ENCODE measurements around the gene TGFB2. TPM values are rescaled to one million over a fixed set of nuclear protein-coding genes. Genes with fewer than 3 reads are reported as not detected.
A peak's percentile ranks its signal among the peaks of the same experiment; 100 is the strongest.

The TGFB2 gene
- total RNA-seq, 1 experiment from 2014 or later: 3.2 TPM

GRCh38 chr1:218361298-218362065 lies 16.3 kb downstream of the TGFB2 start:
- DNase-seq (ENCODE audit: low read depth): peak; percentile 66

- no peak for DNase-seq (ENCODE audit: low read depth)
These were observed 17.4 kb downstream of the TGFB2 start for GRCh38 chr1:218362418-218363076.

GRCh38 chr1:218363141-218363540 lies 18.0 kb downstream of the TGFB2 start:
- DNase-seq (ENCODE audit: low read depth): no peak

GRCh38 chr1:218364028-218364710 lies 19.0 kb downstream of the TGFB2 start:
- DNase-seq (ENCODE audit: low read depth): no peak

DNA sequence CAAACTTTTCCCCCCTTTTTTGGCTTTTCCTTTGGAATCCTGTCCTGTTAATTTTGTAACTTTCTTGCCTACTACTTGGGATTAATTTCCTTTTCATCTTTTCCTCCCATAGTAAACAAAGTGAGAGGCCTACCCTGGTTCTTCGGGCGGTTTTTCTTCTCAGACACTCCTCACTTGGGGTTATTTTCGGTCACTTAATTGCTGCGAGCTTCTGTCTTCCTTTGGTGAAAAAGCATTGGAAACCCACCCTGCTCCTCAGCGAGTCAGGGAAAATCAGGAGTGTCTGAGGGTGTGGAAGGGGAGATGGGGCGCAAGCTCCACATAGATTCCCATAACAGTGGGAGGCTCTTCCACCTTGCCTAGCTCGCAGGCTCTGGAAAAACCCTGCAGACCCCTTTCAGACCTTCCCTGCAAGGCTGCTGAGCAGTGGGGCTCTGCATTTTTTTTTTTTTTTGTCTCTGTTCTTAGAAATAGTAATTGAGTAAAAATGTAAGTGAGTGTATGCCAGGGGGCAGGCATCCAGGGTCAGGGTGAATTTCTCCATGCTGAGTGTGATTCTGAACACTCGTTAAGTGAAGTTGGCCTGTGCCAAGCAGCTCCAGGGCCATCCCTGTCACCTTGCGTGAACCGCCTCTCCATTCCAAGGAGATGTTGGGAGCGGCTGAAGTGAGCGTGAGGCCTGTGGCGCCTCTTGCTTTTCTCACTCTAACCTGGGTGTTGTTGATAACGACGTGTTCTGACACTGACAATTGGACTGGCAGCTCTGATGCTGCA lies 20.3 kb downstream of the TGFB2 start:
- no peak for DNase-seq (ENCODE audit: low read depth)

- no peak for DNase-seq (ENCODE audit: low read depth)
These were observed 21.4 kb downstream of the TGFB2 start for GRCh38 chr1:218366322-218367052.

GRCh38 chr1:218367118-218367517 lies 22.0 kb downstream of the TGFB2 start:
- no peak for DNase-seq (ENCODE audit: low read depth)

DNA sequence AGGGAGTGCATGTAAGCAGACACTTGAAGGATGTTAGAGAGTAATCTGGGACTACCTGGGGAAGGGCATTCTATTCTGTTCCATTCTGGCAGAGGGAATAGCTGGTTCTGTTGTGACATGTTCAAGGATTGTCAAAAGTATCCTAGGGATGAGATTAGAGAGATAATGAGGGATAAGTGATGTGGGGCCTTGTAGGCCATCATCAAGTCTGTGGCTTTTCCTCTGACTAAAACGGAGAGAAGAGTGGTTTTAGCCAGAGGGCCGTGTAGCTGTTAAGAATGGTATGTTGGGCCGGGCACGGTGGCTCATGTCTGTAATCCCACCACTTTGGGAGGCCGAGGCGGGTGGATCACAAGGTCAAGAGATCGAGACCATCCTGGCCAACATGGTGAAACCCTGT lies 23.6 kb downstream of the TGFB2 start:
- DNase-seq (ENCODE audit: low read depth): no peak

- peak; percentile 59 for DNase-seq (ENCODE audit: low read depth)
These were observed 24.8 kb downstream of the TGFB2 start for GRCh38 chr1:218369688-218370511.

DNA sequence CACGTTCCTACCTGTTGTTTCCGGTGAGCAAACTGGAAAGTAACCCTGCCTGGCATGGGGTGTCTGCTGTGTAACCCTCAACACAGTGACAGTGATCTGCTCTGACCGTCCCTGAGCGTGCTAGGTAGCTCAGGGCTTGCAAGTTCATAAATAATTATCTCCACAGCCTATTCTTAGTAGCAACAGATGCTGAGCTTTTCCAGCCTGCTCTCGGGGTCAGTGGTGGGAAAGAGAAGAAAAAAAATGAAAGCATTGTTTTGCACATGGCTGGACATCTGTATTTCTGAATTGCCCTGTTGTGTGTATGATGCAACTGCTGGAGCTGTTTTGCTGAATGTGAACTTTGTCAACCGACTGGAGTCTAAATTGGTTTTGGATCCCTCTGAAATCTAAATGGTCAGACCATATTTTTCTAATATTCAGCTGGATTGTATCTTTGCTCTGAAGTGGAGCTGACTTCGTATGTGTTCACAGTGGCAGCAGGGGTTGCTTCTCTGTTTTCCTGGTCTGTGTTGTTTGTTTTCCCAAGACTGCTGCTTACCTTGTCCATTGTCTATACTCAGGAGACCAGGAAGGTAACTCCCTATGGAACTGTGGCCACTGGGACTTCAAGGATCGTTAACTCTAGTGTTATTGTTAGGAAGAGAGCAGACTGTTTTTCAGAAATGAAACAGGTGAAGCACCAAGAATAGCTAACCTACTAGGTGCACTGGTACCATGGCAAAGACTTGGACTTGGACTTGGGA lies 27.0 kb downstream of the TGFB2 start:
- DNase-seq (ENCODE audit: low read depth): no peak

DNA sequence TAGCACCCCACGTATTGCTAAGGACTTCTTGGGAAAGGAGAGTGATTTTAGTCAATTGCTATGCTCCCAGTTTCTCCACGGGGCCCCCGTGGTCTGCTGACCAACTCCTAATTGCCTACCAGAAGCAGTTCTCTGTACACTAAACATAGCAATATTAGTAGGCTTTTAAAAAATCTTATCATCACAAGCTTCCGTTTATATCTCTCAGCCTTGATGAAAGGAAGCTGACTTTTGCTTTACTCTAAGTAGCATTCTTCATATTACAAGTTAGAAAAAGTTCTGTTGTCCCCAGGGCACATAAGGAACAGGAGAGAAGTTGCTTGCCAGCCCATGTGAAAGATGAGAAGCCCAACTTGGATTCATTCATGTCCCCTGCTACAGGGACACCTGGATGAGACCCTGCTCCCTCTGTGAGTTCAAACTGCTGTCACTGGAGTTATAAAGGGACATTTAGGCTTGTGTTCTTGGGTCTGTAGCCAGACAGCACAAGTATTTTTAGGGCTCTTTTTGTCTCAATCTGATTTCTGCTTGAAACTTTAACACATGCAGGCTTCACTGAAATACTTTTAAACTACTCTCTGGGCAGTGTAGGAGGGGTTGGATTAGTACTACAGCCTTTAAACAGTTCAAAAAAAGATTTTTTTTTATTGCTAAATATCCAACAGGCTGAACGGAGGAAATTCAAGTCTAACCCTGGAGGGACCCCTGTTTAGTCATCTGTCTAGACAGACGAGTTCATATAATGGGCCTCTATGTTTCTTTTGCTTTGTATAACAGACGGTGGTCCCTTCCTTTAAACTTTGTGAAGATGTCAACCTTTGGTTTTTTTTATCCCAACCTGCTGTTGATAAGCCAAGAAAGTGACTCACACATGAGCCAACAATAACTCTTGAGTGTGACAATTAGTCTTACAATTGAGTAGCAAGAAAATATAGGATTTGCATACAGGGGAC lies 29.5 kb downstream of the TGFB2 start:
- DNase-seq (ENCODE audit: low read depth): peak; percentile 67

- no peak for DNase-seq (ENCODE audit: low read depth)
These were observed 31.6 kb downstream of the TGFB2 start for GRCh38 chr1:218376722-218377121.

DNA sequence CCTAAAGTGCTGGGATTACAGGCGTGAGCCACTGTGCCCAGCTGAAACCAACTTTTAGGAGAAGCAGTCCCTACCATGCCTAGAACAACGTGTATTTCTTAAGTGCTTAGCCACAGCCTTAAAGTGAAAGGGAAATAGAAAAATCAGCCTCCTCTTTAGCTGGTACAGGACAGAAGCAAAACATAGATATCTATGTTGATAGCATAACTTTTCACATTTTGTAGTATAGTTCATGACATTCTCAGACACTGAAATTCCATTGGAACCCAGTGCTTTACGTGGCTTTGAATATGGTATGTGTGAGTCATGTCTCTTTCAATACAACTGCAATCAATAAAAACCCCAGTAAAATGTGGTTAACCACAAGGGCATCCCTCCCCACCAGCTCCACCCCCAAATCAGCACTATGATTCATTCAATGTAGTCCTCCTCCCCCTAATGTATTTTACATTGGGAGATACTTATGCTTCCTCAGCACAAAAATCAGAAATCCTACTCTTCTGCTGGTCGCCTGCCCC lies 32.1 kb downstream of the TGFB2 start:
- peak; percentile 98 for DNase-seq (ENCODE audit: low read depth)

DNA sequence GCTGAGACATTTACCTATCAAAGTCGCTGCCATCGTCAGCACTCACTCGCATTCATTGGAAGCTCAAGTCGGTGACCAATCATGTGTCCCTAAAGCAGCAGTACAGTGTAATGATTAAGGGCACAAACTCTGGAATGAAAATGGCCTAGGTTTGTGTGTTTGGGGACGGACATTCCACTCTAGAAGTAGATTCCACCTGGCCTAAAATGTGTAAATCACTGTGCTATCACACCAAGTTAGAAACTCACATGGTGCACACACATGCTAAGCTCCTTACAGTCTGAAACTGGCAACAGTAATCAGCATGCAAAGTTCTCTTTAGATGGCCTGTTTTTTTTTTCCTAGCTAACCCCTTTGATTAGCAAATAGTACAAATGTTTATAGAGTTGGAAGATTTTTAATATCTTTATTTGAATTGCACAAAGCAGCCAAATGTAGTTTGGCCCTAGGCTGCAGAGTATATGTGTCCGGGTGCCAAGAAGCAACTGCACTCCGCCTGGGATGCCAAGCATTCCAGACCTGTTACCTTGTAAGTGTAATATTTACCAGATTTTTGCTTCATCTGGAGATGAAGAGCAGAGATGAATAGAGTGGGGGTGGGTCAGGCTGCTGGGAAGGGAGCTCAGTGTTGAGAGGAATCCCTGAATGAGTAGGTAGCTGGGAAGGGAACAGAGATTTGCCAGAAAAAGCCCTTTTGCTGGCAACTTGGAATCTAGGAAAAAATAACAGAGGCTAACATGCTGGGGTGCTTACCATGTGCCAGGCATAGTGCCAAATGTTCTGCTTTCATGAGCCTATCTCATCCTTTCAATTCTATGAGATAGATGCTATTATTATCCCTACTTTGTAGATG lies 35.2 kb downstream of the TGFB2 start:
- peak; percentile 84 for DNase-seq (ENCODE audit: low read depth)

DNA sequence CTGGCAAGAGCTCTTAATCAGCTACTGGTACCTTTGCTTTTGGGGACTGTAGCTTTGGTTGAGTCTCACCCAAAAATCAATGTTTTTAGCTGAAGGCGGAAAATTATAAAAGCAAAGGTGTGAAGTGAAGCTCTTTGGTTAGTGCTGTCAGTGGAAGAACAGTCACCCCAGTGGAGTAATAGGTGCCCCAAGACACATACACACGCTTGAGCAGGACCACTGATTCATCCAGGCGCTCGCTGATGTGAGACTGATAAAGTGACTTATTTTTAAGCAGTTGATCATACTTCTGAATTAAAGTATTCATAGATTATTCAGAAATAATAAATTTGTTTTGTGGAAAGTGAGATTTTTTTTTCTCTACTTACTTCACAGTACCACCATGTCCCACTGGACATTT lies 37.1 kb downstream of the TGFB2 start:
- no peak for DNase-seq (ENCODE audit: low read depth)

GRCh38 chr1:218383051-218383450 lies 37.9 kb downstream of the TGFB2 start:
- DNase-seq (ENCODE audit: low read depth): no peak

DNA sequence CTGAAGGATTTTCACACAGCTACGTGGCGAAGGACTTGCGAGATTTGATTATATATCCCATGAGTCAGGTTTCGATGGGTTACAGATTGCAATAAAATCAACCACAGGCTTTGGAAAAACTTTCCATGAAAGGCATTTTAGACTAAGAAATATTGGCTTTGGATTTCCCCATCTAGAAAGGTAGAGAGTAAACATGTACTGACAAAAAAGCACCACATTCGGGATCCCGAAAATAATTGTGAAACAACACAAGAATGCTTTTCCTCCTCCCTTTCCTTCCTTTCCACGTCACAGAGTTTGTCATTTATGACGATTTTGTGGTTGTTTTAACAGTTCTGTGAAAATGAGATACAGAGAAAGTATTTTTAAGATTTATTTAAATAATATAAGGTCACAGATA lies 38.5 kb downstream of the TGFB2 start:
- no peak for DNase-seq (ENCODE audit: low read depth)

Measured in HT1080 (cell line).